Hematopoietic multipotent progenitor cell treated with erythropoietin and hydrocortisone succinate and interleukin-3 and kit ligand, for 8 days (in vitro differentiated cells): ENCODE data around the gene CFAP107.
"Not testable (repeated sequence)": the region's sequence is repeated elsewhere in the genome, so short reads cannot be mapped to it uniquely, and the experiment has no call there.

Experiments used
- DNase-seq: peaks from one replicate; pipeline ENCODE4 v3.0.0-alpha.2; 2015

The CFAP107 gene

GRCh38 chr1:12781488-12781887, 35.5 kb downstream of the CFAP107 start:
- not testable (repeated sequence) for DNase-seq

- peak; percentile 50 for DNase-seq
Measured at GRCh38 chr1:12783783-12784182, 37.8 kb downstream of the CFAP107 start.

- DNase-seq, result not testable (repeated sequence)
Measured at GRCh38 chr1:12784729-12785128, 38.7 kb downstream of the CFAP107 start.

- DNase-seq, result not testable (repeated sequence)
Measured at GRCh38 chr1:12791097-12791496, 45.1 kb downstream of the CFAP107 start, which contains the start of gene PRAMEF1. Gene PRAMEF1 (plus strand): TSS chr1:12791397. CDS start chr1:12793228, 1,831 bp downstream.

GRCh38 chr1:12798911-12799310, 52.9 kb downstream of the CFAP107 start:
- no peak for DNase-seq

- DNase-seq, result no peak
Measured at GRCh38 chr1:12799730-12800129, 53.7 kb downstream of the CFAP107 start.

- no peak for DNase-seq
Measured at GRCh38 chr1:12809933-12810332, 63.9 kb downstream of the CFAP107 start.

- no peak for DNase-seq
Measured at GRCh38 chr1:12810691-12811408, 64.8 kb downstream of the CFAP107 start.

GRCh38 chr1:12811409-12811784, 65.4 kb downstream of the CFAP107 start:
- DNase-seq, result no peak
